ENCODE measurements around the gene P2RX4.

DNA sequence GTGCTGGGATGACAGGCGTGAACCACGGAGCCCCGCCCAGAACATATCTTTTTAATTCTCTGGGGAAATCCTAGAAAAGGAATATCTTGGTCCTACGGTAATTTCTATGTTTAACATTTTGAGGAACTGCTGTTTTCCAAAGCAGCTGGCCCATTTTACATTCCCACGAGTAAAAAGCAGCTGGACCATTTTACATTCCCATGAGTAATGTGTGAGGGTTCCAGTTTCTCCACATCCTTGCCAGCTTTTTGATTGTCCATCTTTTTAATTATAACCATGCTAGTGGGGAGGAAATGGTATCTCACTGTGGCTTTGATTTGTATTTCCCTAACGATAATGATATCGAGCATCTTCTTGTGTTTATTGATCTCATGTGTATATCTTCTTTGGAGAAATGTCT lies 4.4 kb upstream of the P2RX4 start:
- no peak for TF ChIP-seq CTCF (IDR thresholded peaks at IDR 0.05)
- no peak for TF ChIP-seq POLR2A (IDR thresholded peaks at IDR 0.05)
